ENCODE measurements around the gene SUFU.

The SUFU gene

DNA sequence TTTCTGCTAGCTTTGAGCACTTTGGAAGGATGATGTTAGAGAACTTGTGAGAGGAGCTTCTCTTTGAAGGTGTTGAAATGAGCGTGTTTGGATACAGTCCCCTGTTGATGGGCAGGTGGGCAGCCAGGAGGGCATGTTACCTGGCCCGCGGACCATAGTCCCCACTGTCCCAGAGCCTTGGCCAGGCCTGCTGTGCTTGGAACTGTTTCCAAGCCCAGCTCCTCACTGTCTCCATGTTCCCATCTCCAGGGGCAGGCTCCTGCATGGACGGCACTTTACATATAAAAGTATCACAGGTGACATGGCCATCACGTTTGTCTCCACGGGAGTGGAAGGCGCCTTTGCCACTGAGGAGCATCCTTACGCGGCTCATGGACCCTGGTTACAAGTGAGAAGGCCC, 113.3 kb downstream of the SUFU start:
- no peak overlapping the region for H3K4me3 ChIP-seq (replicated peaks; ENCODE audit: low read depth, low read length)
- TF ChIP-seq, protein P1, sequence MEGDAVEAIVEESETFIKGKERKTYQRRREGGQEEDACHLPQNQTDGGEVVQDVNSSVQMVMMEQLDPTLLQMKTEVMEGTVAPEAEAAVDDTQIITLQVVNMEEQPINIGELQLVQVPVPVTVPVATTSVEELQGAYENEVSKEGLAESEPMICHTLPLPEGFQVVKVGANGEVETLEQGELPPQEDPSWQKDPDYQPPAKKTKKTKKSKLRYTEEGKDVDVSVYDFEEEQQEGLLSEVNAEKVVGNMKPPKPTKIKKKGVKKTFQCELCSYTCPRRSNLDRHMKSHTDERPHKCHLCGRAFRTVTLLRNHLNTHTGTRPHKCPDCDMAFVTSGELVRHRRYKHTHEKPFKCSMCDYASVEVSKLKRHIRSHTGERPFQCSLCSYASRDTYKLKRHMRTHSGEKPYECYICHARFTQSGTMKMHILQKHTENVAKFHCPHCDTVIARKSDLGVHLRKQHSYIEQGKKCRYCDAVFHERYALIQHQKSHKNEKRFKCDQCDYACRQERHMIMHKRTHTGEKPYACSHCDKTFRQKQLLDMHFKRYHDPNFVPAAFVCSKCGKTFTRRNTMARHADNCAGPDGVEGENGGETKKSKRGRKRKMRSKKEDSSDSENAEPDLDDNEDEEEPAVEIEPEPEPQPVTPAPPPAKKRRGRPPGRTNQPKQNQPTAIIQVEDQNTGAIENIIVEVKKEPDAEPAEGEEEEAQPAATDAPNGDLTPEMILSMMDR (IDR thresholded peaks at IDR 0.05; ENCODE audit: insufficient read depth, low read length, poor library complexity, severe bottlenecking) = no peak
- H3K36me3 ChIP-seq (ENCODE audit: control insufficient read depth, insufficient read depth, low read length) = peaks cover 8% of the 10 kb centered on the region
- no peak for DNase-seq (ENCODE audit: extremely low read depth, insufficient read length)
- H3K27me3 ChIP-seq (replicated peaks; ENCODE audit: control insufficient read depth, insufficient read depth, low read length) = no peaks in the 10 kb centered on the region

DNA sequence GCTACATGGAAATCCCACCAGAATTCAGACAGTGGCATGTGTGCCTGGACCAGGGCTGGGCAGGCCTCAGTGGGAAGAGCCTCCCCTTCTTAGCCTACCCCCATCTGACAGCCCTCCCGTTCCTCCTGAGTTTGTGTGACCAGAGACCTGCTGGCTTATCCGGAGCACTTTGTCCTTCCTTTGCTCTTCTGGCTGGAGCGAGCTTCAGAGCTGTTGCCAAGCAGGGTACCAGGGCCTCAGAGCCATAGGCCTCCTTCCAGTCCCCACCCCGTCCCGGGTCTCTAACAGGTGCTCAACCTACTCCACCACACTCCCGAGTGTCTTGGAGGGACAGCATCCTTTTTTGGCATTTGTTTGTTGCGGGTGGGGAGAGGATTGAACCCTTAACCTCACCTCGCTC, 114.0 kb downstream of the SUFU start:
- no peak for DNase-seq (ENCODE audit: extremely low read depth, insufficient read length)
- TF ChIP-seq, protein P1 (IDR thresholded peaks at IDR 0.05; ENCODE audit: insufficient read depth, low read length, poor library complexity, severe bottlenecking) = no peak
- Histone ChIP-seq H3K36me3 (ENCODE audit: control insufficient read depth, insufficient read depth, low read length) (peaks cover 8% of the 10 kb centered on the region), H3K4me3 (replicated peaks; ENCODE audit: low read depth, low read length) (no peak overlapping the region), H3K27me3 (replicated peaks; ENCODE audit: control insufficient read depth, insufficient read depth, low read length) (no peaks in the 10 kb centered on the region)

DNA sequence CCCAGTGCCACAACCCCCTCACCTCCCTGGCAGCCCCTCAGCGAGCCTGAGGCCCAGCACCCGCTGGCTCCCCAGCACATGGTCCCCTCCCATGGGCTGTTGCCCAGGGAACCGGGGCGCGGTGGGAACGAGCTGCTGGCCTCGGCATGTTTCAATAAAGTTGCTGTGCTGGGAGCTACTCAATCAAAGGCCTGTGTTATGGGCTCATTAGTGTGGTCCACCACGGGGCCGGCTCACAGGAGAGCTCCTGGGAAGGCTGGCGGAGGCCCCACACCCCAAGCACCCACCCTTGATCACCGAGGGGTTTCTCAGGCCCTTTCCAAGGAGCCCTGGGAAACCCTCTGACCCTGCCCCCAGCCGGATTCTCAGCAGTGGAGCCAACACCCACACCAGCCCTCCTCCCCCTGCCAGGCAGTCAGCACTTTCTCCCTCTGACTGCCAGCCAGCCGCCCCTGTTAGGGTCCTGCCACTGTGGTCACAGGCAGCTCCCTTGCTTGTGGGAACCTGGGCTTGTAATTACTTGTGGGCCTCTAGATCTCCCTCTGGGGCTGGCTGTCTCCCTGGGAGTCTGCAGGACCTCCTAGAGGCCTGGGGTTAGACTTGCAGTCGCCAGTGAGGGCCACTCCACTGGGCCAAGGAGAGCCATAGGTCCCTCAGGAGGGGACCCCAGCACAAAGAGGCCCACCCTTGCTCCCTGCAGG, 115.7 kb downstream of the SUFU start:
- TF ChIP-seq, protein P1 (IDR thresholded peaks at IDR 0.05; ENCODE audit: insufficient read depth, low read length, poor library complexity, severe bottlenecking) = no peak
- H3K4me3 ChIP-seq (replicated peaks; ENCODE audit: low read depth, low read length) = no peak overlapping the region
- peaks cover 8% of the 10 kb centered on the region for H3K36me3 ChIP-seq (ENCODE audit: control insufficient read depth, insufficient read depth, low read length)
- no peak for DNase-seq (ENCODE audit: extremely low read depth, insufficient read length)
- H3K27me3 ChIP-seq (replicated peaks; ENCODE audit: control insufficient read depth, insufficient read depth, low read length) = no peaks in the 10 kb centered on the region

DNA sequence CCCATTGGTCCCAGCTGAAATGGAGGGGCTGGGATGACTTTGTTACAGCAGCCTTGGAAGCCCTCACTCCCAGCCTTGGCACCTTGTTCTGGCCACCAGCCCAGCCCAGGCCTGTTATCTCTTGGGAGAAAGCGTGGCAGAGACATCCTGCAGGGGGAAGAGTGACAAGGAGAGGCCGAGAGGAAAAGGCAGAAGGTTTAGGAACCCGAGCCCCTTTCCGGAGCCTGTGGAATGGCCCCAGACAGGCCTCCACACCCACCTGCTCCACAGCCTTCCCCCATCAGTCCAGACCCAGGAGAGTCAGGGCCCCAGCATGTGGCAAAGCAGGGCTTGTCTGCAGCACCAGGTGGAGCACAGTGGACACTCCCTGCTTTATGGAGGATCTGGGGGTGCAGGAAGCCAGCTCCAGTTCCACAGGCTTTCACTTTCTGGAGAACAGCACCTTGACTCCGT, 116.4 kb downstream of the SUFU start:
- Histone ChIP-seq H3K4me3 (replicated peaks; ENCODE audit: low read depth, low read length) (no peak overlapping the region), H3K27me3 (replicated peaks; ENCODE audit: control insufficient read depth, insufficient read depth, low read length) (no peaks in the 10 kb centered on the region), H3K36me3 (ENCODE audit: control insufficient read depth, insufficient read depth, low read length) (peaks cover 8% of the 10 kb centered on the region)
- DNase-seq (ENCODE audit: extremely low read depth, insufficient read length) = no peak
- TF ChIP-seq, protein P1 (IDR thresholded peaks at IDR 0.05; ENCODE audit: insufficient read depth, low read length, poor library complexity, severe bottlenecking) = no peak

DNA sequence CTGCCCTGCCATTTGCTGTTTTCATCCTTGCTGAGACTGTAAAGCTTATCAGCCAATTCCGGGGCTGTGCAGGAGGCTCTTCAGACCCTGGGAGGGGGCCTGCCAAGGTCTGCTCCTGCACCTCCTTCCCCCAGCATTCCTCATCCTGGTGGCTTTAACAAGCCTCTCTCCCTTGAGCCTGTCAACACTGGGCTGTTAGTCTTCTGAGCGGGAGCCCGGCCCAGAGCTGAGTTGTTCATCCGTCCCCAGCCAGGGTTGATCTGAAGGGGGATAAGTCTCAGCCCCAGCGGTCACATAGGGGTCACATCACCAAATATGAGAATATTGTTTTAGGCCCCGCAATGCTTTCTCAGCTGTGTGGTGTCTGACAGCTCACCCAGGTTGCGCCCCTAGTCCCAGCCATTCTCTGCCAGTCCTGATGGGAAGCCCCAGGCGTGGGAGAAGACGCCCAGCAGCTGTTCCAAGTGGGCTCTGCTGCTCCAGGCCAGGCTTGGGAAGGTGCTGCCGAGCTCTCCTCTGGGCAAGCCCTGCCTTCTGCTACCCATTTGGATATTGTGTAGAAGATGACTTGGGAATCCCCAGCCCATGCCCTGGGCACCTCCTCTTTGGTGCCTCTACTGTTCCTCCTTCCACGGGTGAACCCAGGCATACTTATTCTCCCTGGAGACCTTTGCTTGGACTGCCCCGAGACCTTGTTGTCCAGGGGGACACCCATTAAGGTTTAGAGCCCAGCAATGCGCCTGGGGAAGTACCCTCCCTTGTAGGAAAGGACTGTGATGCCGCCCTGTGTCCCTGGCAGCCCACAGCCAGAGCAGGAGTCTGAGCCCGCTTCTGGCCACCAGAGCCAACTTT, 117.0 kb downstream of the SUFU start:
- Histone ChIP-seq H3K27me3 (replicated peaks; ENCODE audit: control insufficient read depth, insufficient read depth, low read length) (no peaks in the 10 kb centered on the region), H3K4me3 (replicated peaks; ENCODE audit: low read depth, low read length) (no peak overlapping the region), H3K36me3 (ENCODE audit: control insufficient read depth, insufficient read depth, low read length) (peaks cover 3% of the 10 kb centered on the region)
- TF ChIP-seq, protein P1 (IDR thresholded peaks at IDR 0.05; ENCODE audit: insufficient read depth, low read length, poor library complexity, severe bottlenecking) = no peak
- DNase-seq (ENCODE audit: extremely low read depth, insufficient read length) = no peak
